Stimulated activated effector memory CD8-positive, alpha-beta T cell treated with anti-CD3 and anti-CD28 coated beads, Interleukin-12 subunit alpha, Interleukin-12 subunit beta, amount 100 ng/mL, for 72 hours (primary cell): ENCODE results near the gene PDE8B.

Source experiments
- ATAC-seq: fragments of 150-1000 bp; cut with Tn5 transposase; 2 replicates; pipeline ENCODE4 v1.10.0; 2021
- DNase-seq, 2 donors: peaks; one replicate each; pipeline ENCODE4 v3.0.0; 2021 to 2022; ENCODE audit warnings: low spot score in 2 of 2
- H3K27ac Mint-ChIP-seq: one replicate; pipeline ENCODE4 v1.8.0; 2022; ENCODE audit warnings: mild to moderate bottlenecking, mixed read lengths
- H3K36me3 Mint-ChIP-seq: one replicate; pipeline ENCODE4 v1.8.0; 2022; ENCODE audit warnings: mild to moderate bottlenecking, mixed read lengths
- H3K4me1 Mint-ChIP-seq: one replicate; pipeline ENCODE4 v1.8.0; 2022; ENCODE audit warnings: mixed read lengths
- H3K4me3 Mint-ChIP-seq: one replicate; pipeline ENCODE4 v1.8.0; 2022; ENCODE audit warnings: mild to moderate bottlenecking, mixed read lengths
- H3K9me3 Mint-ChIP-seq: one replicate; pipeline ENCODE4 v1.8.0; 2022; ENCODE audit warnings: mixed read lengths

Gene PDE8B

GRCh38 chr5:77394064-77394715 is 183.7 kb downstream of the PDE8B start:
- Mint-ChIP-seq H3K27ac (no peak overlapping the region), H3K4me1 (no peaks in the 10 kb centered on the region), H3K36me3 (no peaks in the 10 kb centered on the region), H3K9me3 (no peaks in the 10 kb centered on the region), H3K4me3 (no peak overlapping the region)
- ATAC-seq (no peak), DNase-seq (peak in 1 of 2 donors; percentile 41)

- no peak for ATAC-seq
- no peaks in the 10 kb centered on the region for H3K4me1 Mint-ChIP-seq
- H3K36me3 Mint-ChIP-seq, result no peaks in the 10 kb centered on the region
- no peak overlapping the region for H3K4me3 Mint-ChIP-seq
- no peaks in the 10 kb centered on the region for H3K9me3 Mint-ChIP-seq
- DNase-seq, result peak in 1 of 2 donors; percentile 41
- H3K27ac Mint-ChIP-seq, result no peak overlapping the region
Measured at GRCh38 chr5:77396017-77396416, 185.5 kb downstream of the PDE8B start.

GRCh38 chr5:77397686-77398292 is 187.3 kb downstream of the PDE8B start:
- H3K9me3 Mint-ChIP-seq, result no peaks in the 10 kb centered on the region
- no peak overlapping the region for H3K27ac Mint-ChIP-seq
- H3K4me1 Mint-ChIP-seq, result no peaks in the 10 kb centered on the region
- ATAC-seq, result no peak
- no peaks in the 10 kb centered on the region for H3K36me3 Mint-ChIP-seq
- DNase-seq, result no peak
- H3K4me3 Mint-ChIP-seq, result no peak overlapping the region

DNA sequence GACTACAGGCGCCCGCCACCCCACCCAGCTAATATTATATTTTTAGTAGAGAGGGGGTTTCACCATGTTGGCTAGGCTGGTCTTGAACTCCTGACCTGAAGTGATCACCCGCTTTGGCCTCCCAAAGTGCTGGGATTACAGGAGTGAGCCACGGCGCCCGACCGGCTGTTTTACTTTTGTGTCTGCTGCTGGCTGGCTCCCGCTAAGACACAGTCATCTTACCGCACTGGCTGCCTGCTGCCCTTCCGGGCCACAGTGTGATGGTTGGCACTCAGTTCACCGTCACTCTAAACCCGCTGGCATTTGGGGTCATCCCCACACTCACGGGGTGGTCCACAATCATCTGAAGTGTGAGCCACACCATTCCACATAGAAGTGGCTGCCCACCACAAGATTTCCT is 188.0 kb downstream of the PDE8B start:
- Mint-ChIP-seq H3K4me1 (no peaks in the 10 kb centered on the region), H3K4me3 (no peak overlapping the region), H3K9me3 (no peaks in the 10 kb centered on the region), H3K36me3 (no peaks in the 10 kb centered on the region), H3K27ac (no peak overlapping the region)
- no peak for DNase-seq
- ATAC-seq, result no peak

DNA sequence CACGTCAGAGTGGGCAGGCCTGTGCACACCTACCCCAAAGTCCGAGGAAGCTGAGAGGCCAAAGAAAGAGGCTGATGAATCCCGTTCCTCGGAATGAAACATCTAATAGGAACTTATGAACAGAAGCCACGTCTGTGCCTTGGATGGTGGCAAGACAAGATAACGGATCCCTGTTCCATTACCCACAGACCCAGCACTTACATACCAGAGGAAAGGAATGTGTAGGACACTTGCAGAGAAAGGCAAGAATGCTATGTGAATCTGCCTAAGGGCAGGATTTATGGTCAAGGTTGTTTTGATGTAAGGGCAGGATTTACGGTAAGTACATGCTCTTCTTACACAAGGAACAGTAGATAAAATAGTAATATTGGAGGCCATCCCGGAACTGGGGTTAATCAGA is 188.4 kb downstream of the PDE8B start:
- Mint-ChIP-seq H3K9me3 (no peaks in the 10 kb centered on the region), H3K36me3 (no peaks in the 10 kb centered on the region), H3K27ac (no peak overlapping the region), H3K4me3 (no peak overlapping the region), H3K4me1 (no peaks in the 10 kb centered on the region)
- no peak for ATAC-seq
- no peak for DNase-seq

- no peaks in the 10 kb centered on the region for H3K4me1 Mint-ChIP-seq
- no peaks in the 10 kb centered on the region for H3K9me3 Mint-ChIP-seq
- no peak overlapping the region for H3K27ac Mint-ChIP-seq
- H3K36me3 Mint-ChIP-seq, result no peaks in the 10 kb centered on the region
- H3K4me3 Mint-ChIP-seq, result no peak overlapping the region
- no peak for ATAC-seq
- DNase-seq, result no peak
Measured at GRCh38 chr5:77400645-77401044, 190.2 kb downstream of the PDE8B start.

- H3K36me3 Mint-ChIP-seq, result no peaks in the 10 kb centered on the region
- no peak overlapping the region for H3K4me3 Mint-ChIP-seq
- no peak for ATAC-seq
- H3K9me3 Mint-ChIP-seq, result no peaks in the 10 kb centered on the region
- no peaks in the 10 kb centered on the region for H3K4me1 Mint-ChIP-seq
- H3K27ac Mint-ChIP-seq, result no peak overlapping the region
- no peak for DNase-seq
Measured at GRCh38 chr5:77402796-77403195, 192.3 kb downstream of the PDE8B start.

DNA sequence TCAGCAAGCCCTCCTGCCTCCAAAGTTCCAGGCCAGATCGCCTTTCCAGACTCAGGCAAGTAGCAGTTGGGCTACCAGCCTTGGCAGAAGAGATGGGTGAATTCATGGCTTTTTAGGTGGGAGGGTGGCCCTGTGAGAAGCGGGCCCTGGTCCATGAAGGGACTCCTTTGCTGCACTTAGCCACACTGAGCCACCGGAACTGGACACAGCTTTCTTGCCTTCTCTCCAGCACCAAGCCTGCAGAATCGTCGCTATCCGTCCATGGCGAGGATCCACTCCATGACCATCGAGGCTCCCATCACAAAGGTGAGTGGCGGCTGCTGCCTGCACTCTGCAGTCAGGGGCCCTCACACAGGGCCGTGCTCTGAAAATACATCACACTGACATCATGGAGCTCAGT is 196.7 kb downstream of the PDE8B start:
- no peak for ATAC-seq
- DNase-seq, result no peak
- Mint-ChIP-seq H3K36me3 (no peaks in the 10 kb centered on the region), H3K4me3 (no peak overlapping the region), H3K27ac (no peak overlapping the region), H3K4me1 (no peaks in the 10 kb centered on the region), H3K9me3 (no peaks in the 10 kb centered on the region)

DNA sequence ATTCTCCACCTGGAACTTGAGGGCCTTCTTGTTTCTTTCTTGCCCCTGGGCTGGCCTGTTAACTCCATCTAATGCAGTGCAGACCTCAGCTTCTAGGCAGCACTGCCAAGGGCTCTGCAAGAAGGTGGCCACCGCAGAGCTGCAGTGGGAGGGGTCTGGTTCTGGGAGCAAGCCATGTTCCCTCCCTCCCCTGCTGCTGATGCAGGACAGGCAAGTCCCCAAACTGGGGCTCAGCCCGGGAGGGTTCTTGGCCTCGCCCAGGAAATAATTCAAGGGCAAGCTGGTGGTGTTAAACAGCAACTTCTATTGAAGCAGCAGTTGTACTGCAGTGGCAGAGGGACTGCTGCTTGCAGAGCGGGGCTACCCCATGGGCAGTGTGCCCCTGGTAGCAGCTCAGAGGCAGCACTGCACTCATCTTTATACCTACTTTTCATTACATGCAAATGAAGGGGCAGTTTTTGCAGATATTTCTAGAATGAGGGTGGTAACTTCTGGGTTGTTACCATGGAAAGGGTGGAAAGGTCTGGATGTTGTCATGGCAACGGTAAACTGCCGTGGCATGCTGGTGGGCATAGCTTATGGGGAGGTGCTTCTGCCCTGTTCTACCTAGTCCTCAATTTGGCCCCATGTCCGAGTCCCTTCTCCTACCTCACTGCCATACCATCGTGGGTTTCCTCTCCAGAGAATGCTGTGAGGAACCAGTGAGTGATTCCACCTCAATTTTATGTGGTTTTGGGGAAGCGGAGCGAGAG is 199.6 kb downstream of the PDE8B start:
- peak; percentile 44 for ATAC-seq
- H3K36me3 Mint-ChIP-seq, result no peaks in the 10 kb centered on the region
- no peaks in the 10 kb centered on the region for H3K9me3 Mint-ChIP-seq

DNA sequence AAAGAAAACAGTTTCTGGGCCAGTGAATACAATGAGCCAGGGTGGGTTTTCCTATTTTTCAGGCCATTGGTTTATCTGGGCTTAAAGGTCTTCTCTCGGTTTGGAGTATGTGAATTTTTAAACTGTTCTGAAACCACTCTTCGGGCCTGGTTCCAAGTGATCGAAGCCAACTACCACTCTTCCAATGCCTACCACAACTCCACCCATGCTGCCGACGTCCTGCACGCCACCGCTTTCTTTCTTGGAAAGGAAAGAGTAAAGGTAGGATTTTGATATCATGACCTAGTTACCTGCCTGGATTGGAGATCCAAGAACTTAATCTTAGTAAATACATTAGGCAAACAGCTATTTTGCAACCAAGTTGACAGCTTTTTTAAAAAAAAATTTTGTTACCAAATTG is 202.6 kb downstream of the PDE8B start:
- H3K9me3 Mint-ChIP-seq, result no peaks in the 10 kb centered on the region

More for the DNA sequence above, 199.6 kb downstream of the PDE8B start:
- no peak overlapping the region for H3K4me3 Mint-ChIP-seq
- no peak for DNase-seq
- no peaks in the 10 kb centered on the region for H3K4me1 Mint-ChIP-seq
- H3K27ac Mint-ChIP-seq, result no peak overlapping the region

GRCh38 chr5:77418162-77418561 is 207.7 kb downstream of the PDE8B start:
- DNase-seq (no peak), ATAC-seq (no peak)
- no peaks in the 10 kb centered on the region for H3K36me3 Mint-ChIP-seq
- H3K4me1 Mint-ChIP-seq, result no peaks in the 10 kb centered on the region
- H3K27ac Mint-ChIP-seq, result no peak overlapping the region
- H3K9me3 Mint-ChIP-seq, result no peaks in the 10 kb centered on the region
- H3K4me3 Mint-ChIP-seq, result no peak overlapping the region

More for the DNA sequence above, 202.6 kb downstream of the PDE8B start:
- Mint-ChIP-seq H3K27ac (no peak overlapping the region), H3K4me3 (no peak overlapping the region), H3K36me3 (no peaks in the 10 kb centered on the region), H3K4me1 (no peaks in the 10 kb centered on the region)
- no peak for ATAC-seq
- DNase-seq, result no peak

DNA sequence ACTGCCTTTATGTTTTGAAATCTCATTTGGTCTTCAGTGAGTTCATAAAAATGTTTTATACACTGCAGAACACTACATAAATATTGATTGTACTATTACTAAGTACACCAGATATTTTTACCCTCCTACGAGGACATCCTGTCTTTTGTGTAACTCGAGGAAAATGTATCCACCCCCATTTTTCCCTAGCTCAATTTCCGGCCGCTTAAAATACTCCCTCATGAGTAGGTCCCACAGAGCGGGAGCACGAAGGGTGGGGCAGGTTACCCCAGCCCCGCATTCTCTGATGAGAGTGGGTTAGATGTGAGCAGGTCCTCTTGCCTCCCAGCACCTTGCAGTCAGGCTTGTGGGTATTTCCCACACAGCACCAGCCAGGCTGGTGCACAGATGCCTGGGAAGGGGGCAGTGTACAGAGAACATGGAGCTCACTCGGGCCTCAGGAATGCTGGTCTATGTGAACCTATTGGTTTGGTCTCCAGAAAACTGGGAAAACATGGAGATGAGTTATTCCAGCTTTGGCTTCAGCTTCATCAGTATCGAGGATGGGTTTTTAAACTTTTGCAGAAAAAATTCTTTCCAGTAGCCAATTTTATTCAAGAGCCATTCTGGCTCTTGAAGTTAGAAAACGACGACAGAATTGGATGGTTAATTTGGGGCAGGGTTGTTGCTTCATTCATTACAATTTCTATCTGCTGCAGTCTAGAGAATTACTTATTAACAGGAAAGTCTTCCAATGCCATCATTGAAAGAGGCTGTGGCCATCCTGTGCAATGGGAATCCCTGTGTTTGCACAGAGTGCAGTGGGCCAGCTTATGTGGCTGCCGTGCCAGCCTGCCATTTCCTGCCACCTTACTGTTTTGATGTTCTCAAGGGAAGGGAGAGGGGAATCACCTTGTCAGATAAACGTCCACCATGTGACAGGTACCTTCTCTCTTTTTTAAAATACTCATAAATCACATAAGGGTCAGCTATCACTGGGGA is 208.4 kb downstream of the PDE8B start:
- no peaks in the 10 kb centered on the region for H3K36me3 Mint-ChIP-seq
- H3K4me3 Mint-ChIP-seq, result no peak overlapping the region
- no peak overlapping the region for H3K27ac Mint-ChIP-seq
- ATAC-seq, result peak; percentile 13
- no peaks in the 10 kb centered on the region for H3K4me1 Mint-ChIP-seq
- no peak for DNase-seq
- H3K9me3 Mint-ChIP-seq, result no peaks in the 10 kb centered on the region

- Mint-ChIP-seq H3K27ac (no peak overlapping the region), H3K4me1 (no peaks in the 10 kb centered on the region), H3K4me3 (no peak overlapping the region), H3K9me3 (no peaks in the 10 kb centered on the region), H3K36me3 (no peaks in the 10 kb centered on the region)
- DNase-seq, result no peak
- no peak for ATAC-seq
Measured at GRCh38 chr5:77419644-77420582, 209.4 kb downstream of the PDE8B start.

- Mint-ChIP-seq H3K4me3 (no peak overlapping the region), H3K4me1 (no peaks in the 10 kb centered on the region), H3K27ac (no peak overlapping the region), H3K9me3 (no peaks in the 10 kb centered on the region), H3K36me3 (no peaks in the 10 kb centered on the region)
- DNase-seq (no peak), ATAC-seq (no peak)
Measured at GRCh38 chr5:77420940-77421339, 210.5 kb downstream of the PDE8B start.
